Caco-2 (cell line): ENCODE measurements around the gene AFP. TPM values are rescaled to one million over a fixed set of nuclear protein-coding genes. Genes with fewer than 3 reads are reported as not detected.

Source experiments
- BruUV-seq: library from RNA; stranded (reverse); fragments of 400-500 nt; replicated peaks from 2 replicates; lab custom pipeline; 2021; lab: Mats Ljungman, UMichigan
- CTCF ChIA-PET: fragments of 300-600 bp; sonication (Branson Sonifier 250); formaldehyde crosslinking; loops from one replicate; lab custom pipeline; 2022; ENCODE audit warnings: antibody characterized with exemption; lab: Charles Lee
- POLR2A ChIA-PET: fragments of 300-600 bp; sonication (Branson Sonifier 250); formaldehyde crosslinking; loops from one replicate; lab custom pipeline; 2022; ENCODE audit warnings: antibody characterized with exemption; lab: Charles Lee
- DNase-seq, 2 experiments: peaks; one replicate each; pipeline versions ENCODE4 v3.0.0 to v3.0.0-alpha.2; 2020 to 2022
- H3K27me3 ChIP-seq: replicated peaks from 2 replicates; pipeline ENCODE4 v1.6.0; 2011; ENCODE audit warnings: low read length; ENCODE audit not compliant: control insufficient read depth, insufficient read depth
- H3K36me3 ChIP-seq: 2 replicates; pipeline ENCODE4 v1.5.1; 2011; ENCODE audit warnings: low read length; ENCODE audit not compliant: control insufficient read depth, insufficient read depth
- H3K4me1 ChIP-seq: fragments of 250-450 bp; sonication (Bioruptor Pico); 2 replicates; pipeline ENCODE4 v1.5.1; 2020; ENCODE audit warnings: mild to moderate bottlenecking
- H3K4me3 ChIP-seq: 2 replicates; pipeline ENCODE4 v1.5.1; 2011; ENCODE audit warnings: low read depth, mild to moderate bottlenecking, control low read depth, low read length
- H3K9me3 ChIP-seq: fragments of 250-450 bp; sonication (Bioruptor Pico); 2 replicates; pipeline ENCODE4 v1.5.1; 2020; ENCODE audit warnings: mild to moderate bottlenecking, moderate library complexity
- H3K27ac Mint-ChIP-seq: one replicate; pipeline ENCODE4 v1.8.0; 2022; ENCODE audit warnings: mixed read lengths; ENCODE audit not compliant: unreplicated experiment
- H3K27me3 Mint-ChIP-seq: one replicate; pipeline ENCODE4 v1.8.0; 2022; ENCODE audit warnings: mixed read lengths; ENCODE audit not compliant: insufficient read depth, unreplicated experiment
- H3K36me3 Mint-ChIP-seq: one replicate; pipeline ENCODE4 v1.8.0; 2022; ENCODE audit warnings: mild to moderate bottlenecking, mixed read lengths; ENCODE audit not compliant: insufficient read depth, unreplicated experiment
- H3K4me1 Mint-ChIP-seq: one replicate; pipeline ENCODE4 v1.8.0; 2022; ENCODE audit warnings: low read depth, mixed read lengths; ENCODE audit not compliant: unreplicated experiment
- H3K4me3 Mint-ChIP-seq: one replicate; pipeline ENCODE4 v1.8.0; 2022; ENCODE audit warnings: mild to moderate bottlenecking, moderate library complexity, mixed read lengths; ENCODE audit not compliant: unreplicated experiment
- H3K9me3 Mint-ChIP-seq: one replicate; pipeline ENCODE4 v1.8.0; 2022; ENCODE audit warnings: mixed read lengths; ENCODE audit not compliant: unreplicated experiment
- intact Hi-C: fragments of 100-400 bp; cut with micrococcal nuclease; formaldehyde crosslinking; loops from one replicate; pipeline ENCODE4 v1.10.0; 2022; ENCODE audit not compliant: unreplicated experiment
- total RNA-seq: library from RNA; stranded (reverse); gene quantifications from 2 replicates; pipeline ENCODE4 v1.2.3, GENCODE V29; 2022
- TF ChIP-seq, protein P1 (sequence below), 2 experiments: fragments of 200-600 bp in 1 of 2; IDR thresholded peaks; 1 replicate in 1 of 2; 2 replicates in 1 of 2; pipeline versions ENCODE4 v1.5.1 to v1.8.0; 2011 to 2022; ENCODE audit warnings: antibody characterized with exemption in 1 of 2, control low read depth in 1 of 2, inconsistent platforms in 1 of 2, low read depth in 1 of 2, low read length in 1 of 2, mild to moderate bottlenecking in 1 of 2, moderate library complexity in 1 of 2; ENCODE audit not compliant: insufficient read depth in 1 of 2, severe bottlenecking in 1 of 2, unreplicated experiment in 1 of 2

The AFP gene
- total RNA-seq, 1 experiment from 2014 or later = 158 TPM

DNA sequence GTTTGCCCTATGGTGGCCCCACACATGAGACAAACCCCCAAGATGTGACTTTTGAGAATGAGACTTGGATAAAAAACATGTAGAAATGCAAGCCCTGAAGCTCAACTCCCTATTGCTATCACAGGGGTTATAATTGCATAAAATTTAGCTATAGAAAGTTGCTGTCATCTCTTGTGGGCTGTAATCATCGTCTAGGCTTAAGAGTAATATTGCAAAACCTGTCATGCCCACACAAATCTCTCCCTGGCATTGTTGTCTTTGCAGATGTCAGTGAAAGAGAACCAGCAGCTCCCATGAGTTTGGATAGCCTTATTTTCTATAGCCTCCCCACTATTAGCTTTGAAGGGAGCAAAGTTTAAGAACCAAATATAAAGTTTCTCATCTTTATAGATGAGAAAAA, 17.3 kb upstream of the AFP start:
- Histone ChIP-seq H3K4me3 (no peak overlapping the region), H3K9me3 (no peaks in the 10 kb centered on the region), H3K4me1 (peaks cover 9% of the 10 kb centered on the region; the same call in 1 of the 2 replicates), H3K27me3 (no peaks in the 10 kb centered on the region), H3K36me3 (no peaks in the 10 kb centered on the region)
- no peaks in the 10 kb centered on the region for H3K36me3 Mint-ChIP-seq
- intact Hi-C loops = no loop called here
- H3K4me1 Mint-ChIP-seq = no peaks in the 10 kb centered on the region
- H3K27ac Mint-ChIP-seq = no peak overlapping the region
- peaks cover 9% of the 10 kb centered on the region for H3K9me3 Mint-ChIP-seq
- DNase-seq = no peak
- BruUV-seq = no TSS peak
- no peak overlapping the region for H3K4me3 Mint-ChIP-seq
- ChIA-PET POLR2A (no interaction called here), CTCF (no interaction called here)
- peaks cover 3% of the 10 kb centered on the region for H3K27me3 Mint-ChIP-seq
- TF ChIP-seq, protein P1, sequence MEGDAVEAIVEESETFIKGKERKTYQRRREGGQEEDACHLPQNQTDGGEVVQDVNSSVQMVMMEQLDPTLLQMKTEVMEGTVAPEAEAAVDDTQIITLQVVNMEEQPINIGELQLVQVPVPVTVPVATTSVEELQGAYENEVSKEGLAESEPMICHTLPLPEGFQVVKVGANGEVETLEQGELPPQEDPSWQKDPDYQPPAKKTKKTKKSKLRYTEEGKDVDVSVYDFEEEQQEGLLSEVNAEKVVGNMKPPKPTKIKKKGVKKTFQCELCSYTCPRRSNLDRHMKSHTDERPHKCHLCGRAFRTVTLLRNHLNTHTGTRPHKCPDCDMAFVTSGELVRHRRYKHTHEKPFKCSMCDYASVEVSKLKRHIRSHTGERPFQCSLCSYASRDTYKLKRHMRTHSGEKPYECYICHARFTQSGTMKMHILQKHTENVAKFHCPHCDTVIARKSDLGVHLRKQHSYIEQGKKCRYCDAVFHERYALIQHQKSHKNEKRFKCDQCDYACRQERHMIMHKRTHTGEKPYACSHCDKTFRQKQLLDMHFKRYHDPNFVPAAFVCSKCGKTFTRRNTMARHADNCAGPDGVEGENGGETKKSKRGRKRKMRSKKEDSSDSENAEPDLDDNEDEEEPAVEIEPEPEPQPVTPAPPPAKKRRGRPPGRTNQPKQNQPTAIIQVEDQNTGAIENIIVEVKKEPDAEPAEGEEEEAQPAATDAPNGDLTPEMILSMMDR (IDR thresholded peaks at IDR 0.05; ENCODE audit: insufficient read depth in 1 of 2, low read depth in 1 of 2, low read length in 1 of 2, severe bottlenecking in 1 of 2, unreplicated experiment in 1 of 2) = no peak

DNA sequence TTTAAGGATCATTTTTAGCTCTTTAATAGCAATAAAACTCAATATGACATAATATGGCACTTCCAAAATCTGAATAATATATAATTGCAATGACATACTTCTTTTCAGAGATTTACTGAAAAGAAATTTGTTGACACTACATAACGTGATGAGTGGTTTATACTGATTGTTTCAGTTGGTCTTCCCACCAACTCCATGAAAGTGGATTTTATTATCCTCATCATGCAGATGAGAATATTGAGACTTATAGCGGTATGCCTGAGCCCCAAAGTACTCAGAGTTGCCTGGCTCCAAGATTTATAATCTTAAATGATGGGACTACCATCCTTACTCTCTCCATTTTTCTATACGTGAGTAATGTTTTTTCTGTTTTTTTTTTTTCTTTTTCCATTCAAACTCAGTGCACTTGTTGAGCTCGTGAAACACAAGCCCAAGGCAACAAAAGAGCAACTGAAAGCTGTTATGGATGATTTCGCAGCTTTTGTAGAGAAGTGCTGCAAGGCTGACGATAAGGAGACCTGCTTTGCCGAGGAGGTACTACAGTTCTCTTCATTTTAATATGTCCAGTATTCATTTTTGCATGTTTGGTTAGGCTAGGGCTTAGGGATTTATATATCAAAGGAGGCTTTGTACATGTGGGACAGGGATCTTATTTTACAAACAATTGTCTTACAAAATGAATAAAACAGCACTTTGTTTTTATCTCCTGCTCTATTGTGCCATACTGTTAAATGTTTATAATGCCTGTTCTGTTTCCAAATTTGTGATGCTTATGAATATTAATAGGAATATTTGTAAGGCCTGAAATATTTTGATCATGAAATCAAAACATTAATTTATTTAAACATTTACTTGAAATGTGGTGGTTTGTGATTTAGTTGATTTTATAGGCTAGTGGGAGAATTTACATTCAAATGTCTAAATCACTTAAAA, 16.6 kb upstream of the AFP start:
- Mint-ChIP-seq H3K4me3 (no peak overlapping the region), H3K36me3 (no peaks in the 10 kb centered on the region), H3K9me3 (peaks cover 9% of the 10 kb centered on the region), H3K27me3 (peaks cover 3% of the 10 kb centered on the region), H3K4me1 (no peaks in the 10 kb centered on the region), H3K27ac (no peak overlapping the region)
- DNase-seq = no peak
- Histone ChIP-seq H3K4me1 (peaks cover 9% of the 10 kb centered on the region; the same call in 1 of the 2 replicates), H3K4me3 (no peak overlapping the region), H3K36me3 (no peaks in the 10 kb centered on the region), H3K27me3 (no peaks in the 10 kb centered on the region), H3K9me3 (no peaks in the 10 kb centered on the region)
- intact Hi-C loops = no loop called here
- POLR2A ChIA-PET = no interaction called here
- BruUV-seq = no TSS peak
- TF ChIP-seq, protein P1 (IDR thresholded peaks at IDR 0.05; ENCODE audit: insufficient read depth in 1 of 2, low read depth in 1 of 2, low read length in 1 of 2, severe bottlenecking in 1 of 2, unreplicated experiment in 1 of 2) = no peak
- CTCF ChIA-PET = no interaction called here

GRCh38 chr4:73420615-73421014, 15.4 kb upstream of the AFP start:
- no peaks in the 10 kb centered on the region for H3K36me3 ChIP-seq
- H3K9me3 ChIP-seq = no peaks in the 10 kb centered on the region
- DNase-seq = no peak
- peaks cover 3% of the 10 kb centered on the region for H3K27me3 Mint-ChIP-seq
- H3K36me3 Mint-ChIP-seq = no peaks in the 10 kb centered on the region
- H3K4me1 Mint-ChIP-seq = no peaks in the 10 kb centered on the region
- H3K9me3 Mint-ChIP-seq = peaks cover 9% of the 10 kb centered on the region
- TF ChIP-seq, protein P1 (IDR thresholded peaks at IDR 0.05; ENCODE audit: insufficient read depth in 1 of 2, low read depth in 1 of 2, low read length in 1 of 2, severe bottlenecking in 1 of 2, unreplicated experiment in 1 of 2) = no peak
- peaks cover 9% of the 10 kb centered on the region; the same call in 1 of the 2 replicates for H3K4me1 ChIP-seq
- BruUV-seq = no TSS peak
- CTCF ChIA-PET = no interaction called here
- no peaks in the 10 kb centered on the region for H3K27me3 ChIP-seq
- H3K4me3 ChIP-seq = no peak overlapping the region
- POLR2A ChIA-PET = no interaction called here
- intact Hi-C loops = no loop called here
- H3K4me3 Mint-ChIP-seq = no peak overlapping the region
- H3K27ac Mint-ChIP-seq = no peak overlapping the region
